HG02623 (cell line): ENCODE results near the gene MPP1.

ENCODE experiments used
- ATAC-seq: cut with Tn5 transposase; IDR thresholded peaks from one replicate; pipeline ENCODE4 v1.9.1; 2021; ENCODE audit warnings: moderate library complexity; ENCODE audit not compliant: unreplicated experiment

MPP1 gene

DNA sequence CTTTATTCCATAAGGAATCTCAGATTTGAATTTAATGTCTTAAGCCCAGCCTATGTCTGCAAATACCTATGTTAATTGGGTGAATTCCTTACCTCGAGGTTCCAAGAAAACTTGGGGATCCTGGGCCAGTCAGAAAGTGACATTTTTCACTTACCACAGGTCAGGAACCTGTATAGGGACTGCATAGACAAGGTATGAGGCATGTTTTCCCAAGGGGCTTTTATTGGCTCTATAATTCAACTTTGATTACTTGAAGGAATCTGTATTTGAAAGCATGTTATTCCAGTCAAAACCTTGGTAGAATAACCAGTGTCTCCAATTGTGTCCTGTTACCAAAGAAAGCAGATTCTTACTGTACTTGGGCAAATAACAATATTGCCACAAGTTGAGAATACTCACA is 8.5 kb upstream of the MPP1 start:
- ATAC-seq: no peak

DNA sequence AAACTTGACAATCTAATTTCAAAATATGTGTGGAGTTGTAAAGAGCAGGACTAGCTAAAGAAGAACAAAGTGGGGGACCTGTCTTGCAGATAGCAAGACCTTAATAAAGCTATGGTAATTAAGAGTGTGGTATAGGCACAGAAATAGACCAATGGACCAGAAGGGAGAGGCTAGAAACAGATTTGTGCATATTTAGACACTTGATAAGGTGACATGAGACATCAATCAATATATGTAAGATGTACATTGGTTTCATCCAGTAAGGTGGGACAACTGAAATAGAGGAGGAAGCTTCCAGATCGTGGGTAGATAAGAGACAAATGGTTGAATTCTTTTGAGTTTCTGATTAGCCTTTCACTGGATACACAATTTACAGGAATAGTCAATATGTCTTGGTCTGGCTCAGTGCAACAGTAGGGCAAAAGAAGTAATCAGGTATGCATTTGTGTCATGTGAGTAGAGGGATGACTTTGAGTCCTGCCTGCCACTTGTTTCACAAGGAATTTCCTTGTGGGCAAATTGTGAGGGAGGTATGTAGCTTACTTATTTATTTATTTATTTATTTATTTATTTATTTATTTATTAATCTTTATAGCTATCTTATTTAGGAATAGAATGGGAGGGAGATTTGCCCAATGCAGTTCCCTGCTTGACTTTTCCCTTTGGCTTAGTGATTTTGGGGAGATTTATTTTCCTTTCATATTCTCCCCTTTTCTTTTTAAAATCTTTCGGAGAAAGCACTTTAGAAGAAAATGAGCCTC is 7.2 kb upstream of the MPP1 start:
- no peak for ATAC-seq

DNA sequence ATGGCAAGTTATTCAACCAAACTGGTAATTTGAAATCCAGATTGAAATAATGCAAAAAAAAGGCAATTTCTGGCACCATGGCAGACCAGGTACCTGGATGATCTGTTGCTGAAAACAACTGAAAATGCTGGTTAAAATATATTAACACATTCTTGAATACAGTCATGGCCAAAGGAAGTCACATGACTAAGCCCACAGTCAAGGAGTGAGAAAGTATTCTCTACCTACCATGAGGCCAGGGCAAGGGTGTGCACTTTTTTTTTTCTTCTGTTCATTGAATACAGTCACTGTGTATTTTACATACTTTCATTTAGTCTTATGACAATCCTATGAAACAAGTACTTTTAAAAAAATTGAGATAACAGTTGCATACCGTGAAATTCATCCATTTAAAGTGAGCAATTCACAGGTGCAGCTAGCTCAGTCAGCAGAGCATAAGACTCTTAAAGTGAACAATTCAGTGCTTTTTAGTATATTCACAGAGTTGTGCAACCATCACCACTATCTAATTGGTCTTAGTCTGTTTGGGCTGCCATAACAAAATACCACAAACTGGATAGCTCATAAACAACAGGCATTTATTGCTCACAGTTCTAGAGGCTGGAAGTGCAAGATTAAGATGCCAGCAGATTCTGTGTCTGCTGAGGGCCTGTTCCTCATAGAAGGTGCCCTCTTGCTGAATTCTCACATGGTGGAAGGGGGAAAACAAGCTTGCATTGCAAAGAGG is 4.8 kb upstream of the MPP1 start:
- no peak for ATAC-seq

DNA sequence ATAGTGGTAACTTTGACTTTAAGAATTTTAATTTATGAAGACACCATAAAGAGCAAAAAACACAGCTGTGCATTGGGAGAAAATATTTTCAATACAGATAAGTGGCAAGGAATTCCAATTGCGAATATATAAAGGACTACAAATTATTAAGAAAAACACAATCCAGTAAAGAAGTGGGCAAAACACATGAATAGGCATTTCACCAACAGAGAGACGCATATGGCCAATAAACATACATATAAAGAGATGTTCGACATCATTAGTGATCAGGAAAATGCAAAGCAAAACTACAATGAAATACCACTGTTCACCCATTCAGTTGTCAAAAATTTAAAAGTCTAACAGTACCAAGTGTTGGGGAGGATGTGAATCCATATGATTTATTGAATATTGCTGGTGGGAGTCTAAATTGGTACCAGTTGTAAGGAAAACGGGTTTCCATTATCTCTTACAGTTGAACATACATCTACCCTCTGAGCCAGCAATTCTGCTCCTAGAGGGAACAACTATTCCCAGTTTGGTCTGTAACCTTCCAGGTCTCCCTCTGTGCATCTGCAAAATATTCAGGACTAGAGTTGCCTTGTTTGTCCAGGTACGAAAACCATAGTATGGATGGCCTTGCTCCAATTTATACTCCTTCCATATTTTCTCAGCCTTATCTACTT is 1.7 kb upstream of the MPP1 start:
- ATAC-seq: no peak

DNA sequence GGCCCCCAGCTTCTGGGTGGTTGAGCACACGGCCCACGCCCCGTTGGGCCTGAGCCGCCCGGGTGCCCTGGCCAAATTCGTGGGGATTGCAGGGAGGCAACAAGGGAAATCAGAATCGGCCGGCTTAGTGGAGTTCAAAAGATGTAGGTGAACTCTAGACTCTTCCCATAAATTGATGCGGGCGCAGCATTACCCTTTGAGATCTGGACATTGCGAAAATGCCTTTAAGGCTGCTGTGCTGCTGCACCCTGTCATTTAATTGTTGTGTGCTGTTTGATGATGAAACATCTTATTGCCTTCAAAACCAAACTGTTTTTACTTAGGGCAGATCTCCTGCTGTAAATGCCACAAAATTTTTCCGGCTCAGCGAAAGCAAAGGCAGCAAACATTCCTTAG is 409 bp upstream of the MPP1 start:
- ATAC-seq: peak; percentile 25

DNA sequence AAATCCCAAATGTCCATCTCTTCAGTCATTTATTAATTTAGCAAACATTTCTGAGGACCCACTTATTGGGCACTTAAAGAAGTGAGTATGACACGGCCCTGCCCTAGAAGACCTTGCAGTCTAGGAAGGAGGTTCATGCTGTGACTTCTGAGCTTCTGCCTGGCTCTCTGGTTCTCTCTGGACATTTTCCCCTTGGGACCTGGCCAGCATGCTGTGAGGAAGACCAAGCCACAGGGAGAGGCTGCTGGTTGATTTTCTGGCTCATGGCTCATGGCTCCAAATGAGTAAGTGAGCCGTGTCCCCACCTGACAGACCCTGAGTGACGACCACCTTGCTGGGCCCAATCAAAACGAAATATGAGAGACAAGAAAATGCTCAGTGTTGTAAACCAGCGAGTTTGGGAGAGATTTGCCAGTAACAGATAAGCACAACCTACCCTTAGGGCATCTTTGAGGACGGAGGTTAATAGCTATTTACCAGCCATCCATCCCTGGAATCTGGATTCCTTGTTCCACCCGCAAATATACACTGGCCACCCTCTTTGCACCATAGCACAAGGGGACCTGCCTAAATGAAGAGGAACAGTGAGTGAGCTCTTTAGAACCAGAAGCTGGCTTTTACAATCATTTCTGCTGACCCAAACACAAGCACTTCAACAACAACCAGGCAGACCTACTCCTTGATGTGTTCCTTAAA is 876 bp downstream of the MPP1 start:
- ATAC-seq: no peak

DNA sequence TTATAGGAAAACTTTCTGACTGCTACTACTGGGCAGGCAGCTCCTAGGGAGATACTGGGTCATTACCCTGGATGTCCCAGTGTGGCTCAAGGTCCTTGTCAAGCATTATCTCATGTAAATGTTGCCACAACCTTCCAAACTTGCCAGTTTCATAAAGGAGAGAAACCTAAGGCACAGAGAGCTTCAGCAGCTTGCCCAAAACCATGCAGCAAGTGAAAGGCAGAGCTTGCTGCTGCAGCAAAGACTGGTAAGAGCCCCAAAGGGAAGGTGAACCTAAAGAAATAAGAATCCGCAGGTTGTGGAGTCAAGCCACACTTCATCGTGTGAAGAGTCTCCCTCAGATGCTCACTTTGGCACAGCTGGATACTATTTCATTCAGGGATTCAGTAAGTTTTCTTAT is 2.3 kb downstream of the MPP1 start:
- ATAC-seq: no peak

DNA sequence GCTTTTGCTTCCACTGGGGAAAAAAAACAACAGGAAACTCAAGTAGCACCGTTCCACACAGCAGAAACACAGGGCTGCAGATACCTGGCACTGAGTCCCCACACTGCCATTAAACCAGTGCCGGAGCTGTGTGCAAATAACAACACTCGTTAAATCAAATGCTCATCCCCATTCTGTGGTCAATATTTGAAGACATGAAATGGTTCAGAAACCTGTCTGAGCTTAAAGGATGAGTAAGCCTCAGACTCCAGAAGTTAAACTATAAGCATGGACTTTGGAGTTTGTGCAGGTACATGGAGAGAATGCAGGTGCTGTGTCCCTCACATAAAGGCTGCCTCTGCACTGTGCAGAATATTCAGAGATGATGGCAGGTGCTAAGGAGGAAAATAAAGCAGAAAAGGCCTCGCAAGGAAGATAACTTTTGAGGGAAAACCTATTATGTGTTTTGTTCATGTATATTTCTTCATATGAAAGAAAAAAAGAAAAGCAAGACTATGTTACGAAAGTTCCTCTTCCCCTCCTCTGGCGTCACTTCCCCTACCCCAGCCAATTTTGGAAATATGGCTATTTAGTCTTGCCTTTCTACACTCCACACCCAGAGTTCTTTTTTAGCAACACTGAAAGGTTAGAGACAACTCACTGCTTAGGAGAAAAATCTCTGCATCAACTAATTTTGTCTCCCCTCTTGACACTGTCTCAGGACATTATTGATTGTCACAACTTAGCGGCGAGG is 4.6 kb downstream of the MPP1 start:
- no peak for ATAC-seq

DNA sequence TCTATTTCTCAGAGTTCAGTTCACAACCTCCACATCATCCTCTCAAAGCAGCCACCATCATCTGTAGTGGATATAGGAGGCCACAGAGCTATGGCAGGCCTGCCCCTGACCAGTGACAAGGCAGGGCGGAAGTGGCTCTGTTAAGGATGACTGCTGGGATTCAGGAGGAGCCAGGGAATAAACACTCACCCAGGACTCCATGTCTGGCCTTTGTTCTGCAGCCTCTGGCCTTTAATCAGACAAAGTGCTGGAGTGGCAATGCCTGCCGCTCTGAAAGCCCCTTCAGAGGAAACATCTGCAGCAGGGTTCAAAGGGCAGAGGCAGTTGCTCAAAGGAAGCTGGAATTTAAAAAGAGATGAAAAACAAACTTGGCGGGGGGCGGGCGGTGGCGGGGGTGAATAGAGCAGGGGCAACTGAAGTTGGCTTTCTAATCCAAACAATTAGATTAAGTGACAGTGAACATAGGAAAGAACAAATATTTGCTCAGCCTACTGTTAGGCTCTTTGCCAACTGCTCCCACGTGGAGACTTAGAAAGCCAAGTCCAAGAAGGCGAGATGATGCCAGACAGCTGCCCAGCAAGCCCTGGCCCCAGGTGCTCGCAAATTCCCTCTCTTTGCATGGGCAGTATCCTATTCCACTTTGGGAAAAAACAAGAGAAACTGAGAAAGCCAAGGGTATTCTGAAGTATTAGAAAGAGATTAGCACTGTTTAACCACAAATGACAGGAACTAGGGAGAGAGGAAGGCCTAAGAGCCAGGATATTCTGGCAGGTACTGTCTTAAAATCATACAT is 5.5 kb downstream of the MPP1 start:
- no peak for ATAC-seq

DNA sequence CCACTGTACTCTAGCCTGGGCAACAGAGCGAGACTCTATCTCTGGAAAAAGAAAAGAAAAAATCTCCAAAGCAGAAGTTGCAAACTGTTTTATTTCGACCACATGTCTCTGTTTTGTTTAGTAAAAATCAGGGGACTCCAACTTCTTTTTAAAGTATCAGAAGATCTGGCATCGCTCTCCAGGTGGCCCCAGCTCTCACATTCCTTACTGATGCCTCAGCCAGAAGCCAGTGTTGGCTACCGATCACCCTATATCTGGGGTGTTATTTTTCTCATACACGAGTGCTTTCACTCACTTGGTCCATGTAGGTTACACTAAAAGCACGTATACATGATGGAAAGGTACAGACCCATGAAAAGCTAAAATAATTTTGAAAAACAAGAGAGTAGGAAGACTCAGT is 8.3 kb downstream of the MPP1 start:
- ATAC-seq: no peak

DNA sequence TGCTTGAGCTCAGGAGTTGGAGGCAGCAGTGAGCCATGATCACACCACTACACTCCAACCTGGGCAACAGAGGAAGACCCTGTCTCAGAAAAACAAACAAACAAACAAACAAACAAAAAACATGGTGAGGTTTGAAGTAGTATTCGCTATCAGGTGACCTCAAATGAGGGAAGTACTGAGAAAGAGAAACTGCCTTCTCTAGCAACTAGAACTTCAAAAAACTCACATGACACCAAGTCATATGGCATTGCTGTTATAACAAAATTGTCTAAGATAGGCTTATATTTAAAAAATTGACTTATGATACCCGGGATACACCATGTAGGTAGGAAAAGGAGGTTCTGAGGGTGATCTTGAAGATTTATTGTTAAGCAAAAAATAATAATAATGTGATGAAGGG is 10.3 kb downstream of the MPP1 start:
- ATAC-seq: no peak

DNA sequence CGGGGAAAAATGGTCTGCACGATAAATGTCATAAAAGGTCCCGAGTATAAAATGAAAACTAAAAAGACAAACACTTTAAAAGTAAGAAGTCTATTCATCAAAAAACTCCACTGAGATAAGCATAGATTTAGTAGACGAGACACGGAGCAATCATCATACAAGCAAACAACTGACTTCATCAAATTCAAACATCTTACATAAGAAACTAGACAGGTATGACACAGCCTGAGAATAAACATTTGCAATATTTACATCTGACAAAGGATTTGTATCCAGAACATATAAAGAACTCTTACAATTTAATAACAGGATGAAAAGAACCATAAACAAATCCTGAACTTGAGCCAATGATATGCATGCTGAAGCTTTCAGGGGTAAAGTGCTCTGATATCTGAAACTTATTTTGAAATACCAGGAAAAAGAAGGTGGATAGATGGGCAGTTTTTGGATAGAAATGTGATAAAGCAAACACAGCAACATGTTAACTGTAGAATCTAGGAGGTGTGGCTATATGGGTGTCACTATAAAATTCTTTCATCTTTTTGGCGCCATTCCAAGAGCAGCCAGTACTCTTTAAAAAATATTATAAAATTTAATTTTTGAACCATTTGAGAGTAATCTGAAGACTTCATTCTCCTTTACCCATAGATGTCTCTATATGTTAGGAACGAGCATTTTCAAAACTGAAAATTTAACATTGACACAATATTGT is 12.0 kb downstream of the MPP1 start:
- ATAC-seq: no peak

DNA sequence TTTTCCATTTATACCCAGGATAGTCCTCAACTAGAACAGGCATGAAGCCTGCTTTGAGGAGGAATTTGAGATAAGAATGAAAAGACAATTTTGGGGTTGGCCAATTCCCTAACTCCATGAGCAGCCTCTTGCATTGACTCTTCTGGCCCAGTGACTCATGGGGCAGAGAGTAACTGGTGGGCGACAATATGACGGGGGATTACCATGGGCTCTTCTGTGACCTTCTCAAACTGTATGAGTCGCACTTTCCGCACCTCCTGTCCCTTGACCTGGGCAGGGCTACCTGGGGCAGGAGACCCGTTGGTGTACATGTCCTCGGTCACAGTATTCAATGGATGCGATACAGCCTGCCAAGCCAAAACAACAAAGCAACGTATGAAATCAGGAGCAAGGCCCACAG is 13.3 kb downstream of the MPP1 start:
- no peak for ATAC-seq

DNA sequence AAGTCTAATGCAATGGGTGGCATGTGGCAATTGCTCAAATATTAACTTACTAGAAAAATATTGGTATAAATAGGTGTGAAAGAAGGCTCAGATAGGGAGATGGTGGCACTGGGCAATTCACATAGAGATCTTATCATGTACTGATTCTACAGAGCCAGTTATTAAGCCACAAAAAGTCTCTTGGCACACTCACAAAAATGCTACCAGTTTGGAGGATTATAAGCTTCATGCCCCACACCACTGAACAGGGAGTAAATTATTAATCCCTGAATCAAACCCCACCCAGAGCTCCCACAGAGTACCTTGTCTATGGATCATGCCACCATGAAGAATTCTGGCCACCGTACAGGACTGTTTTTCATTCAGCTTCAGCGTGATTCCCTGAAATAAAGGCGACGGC is 13.8 kb downstream of the MPP1 start:
- no peak for ATAC-seq

DNA sequence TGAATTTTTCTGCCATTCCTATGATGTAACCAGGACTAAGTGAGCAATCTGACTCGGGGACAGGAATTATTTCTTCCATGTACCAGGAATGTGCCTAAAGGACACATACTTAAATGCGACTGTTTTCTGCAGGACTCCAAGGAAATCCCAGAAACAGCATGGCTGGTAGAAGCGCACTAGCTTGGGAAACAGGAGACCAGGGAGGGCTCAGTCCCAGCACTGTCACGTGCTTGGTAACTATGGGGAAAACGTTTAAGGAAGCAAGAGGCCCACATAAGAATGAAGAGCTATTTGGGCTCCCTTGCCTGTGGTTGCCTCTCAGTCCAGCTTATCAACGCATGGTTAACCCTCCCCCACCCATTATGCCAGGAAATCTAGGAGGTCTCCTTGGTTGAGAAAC is 19.6 kb downstream of the MPP1 start:
- ATAC-seq: no peak

DNA sequence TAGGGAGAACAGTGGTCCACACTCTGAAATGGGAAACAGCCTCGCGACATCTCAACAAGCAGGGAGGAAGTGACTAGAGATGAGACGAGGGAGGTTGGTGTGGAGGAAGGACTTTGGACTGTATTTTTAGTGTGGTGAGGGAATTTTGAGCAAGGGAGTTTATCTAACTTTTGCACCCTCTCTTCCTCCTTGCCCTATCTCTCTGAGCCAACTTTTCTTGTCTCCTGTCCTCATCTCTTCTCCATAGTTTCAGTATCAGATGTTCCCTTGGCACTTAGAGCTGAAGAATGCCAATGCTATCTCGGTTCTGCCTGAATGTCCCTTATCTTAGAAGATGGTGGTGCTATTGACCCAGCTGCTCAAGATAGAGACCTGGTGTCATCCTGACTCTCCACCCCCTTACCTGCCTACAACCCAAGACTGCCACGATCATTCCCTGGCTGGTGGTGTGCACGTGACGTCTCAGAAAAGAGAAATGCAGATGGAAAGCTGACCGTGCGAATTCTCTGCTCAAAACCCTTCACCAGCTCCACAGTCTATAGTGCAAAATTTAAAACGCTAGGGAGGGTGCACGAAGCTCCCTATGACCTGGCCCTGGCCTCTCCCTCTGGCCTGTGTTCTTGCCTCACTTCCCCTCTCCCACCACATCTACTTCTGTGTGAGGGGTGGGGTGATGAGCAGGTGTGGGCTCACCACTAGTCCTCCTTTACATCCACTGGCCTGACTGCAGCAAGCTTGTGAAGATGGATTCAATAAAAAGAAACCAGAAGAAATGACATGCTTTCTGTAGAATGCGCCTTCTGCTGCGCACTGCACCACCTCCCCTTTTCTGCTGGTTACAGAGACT is 20.9 kb downstream of the MPP1 start:
- ATAC-seq: no peak

DNA sequence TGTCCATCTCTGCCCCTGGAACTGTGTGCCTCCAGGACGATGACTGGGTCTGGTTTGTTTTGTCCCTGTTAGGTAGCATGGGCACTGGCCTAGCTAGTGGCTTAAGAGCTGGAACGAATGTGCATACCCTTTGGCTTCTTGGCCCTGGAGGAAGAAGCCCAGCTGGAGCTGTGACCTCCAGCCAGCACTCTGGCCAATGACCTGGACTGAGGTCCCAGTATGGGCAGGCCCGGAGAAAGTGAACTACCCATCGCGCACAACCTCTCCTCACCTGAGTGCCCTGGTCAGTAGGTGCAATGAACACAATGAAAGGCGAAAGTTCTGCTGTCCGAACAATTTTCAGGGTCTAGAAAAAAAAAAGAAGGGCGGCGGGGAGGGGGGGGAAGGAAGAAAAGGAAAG is 24.3 kb downstream of the MPP1 start:
- ATAC-seq: no peak

DNA sequence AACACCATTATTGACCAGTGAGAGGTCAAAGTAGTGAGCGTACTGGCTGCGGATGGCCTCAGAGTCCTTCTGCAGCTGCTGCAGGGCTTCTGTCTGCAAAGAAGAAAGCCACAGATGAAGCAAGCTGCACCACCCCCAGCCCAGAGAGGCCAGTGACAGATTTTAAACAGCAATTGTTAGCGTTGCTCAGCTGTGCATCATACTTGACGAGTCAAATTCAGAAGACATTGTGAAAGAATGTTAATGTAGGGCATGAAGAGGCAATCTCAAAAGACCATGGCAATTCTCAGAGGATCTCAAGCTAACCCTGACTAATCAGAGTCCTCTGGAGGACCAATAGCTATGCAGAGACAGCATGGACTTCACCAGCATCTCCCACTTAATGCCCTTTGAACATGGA is 26.0 kb downstream of the MPP1 start:
- ATAC-seq: no peak

DNA sequence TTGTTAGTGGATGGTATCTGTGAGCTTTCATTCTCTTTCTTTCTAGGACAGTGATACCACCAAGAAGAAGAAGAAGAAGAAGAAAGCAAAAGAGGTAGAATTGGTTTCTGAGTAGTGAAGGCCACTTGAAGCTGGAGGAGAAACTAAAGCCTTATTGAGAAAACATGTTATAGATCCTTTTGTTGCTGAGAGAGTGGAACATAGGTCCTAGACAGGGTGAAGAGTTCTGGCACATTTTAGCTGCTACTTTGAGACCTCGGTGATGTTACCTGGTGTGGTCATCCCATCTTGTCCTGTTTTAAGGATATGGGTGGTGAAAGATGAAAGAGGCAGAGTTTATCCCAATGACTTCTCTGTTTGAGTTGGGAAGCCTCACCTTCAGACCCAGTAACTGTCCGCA is 28.5 kb downstream of the MPP1 start:
- ATAC-seq: no peak
